ENCODE measurements around the gene HOXB7.

- TF ChIP-seq CTCF (CRISPR knock-in tag; IDR thresholded peaks at IDR 0.05) (no peak), IKZF1 (IDR thresholded peaks at IDR 0.05) (no peak), KDM5A (IDR thresholded peaks at IDR 0.05; ENCODE audit: borderline replicate concordance, low read length) (no peak), SRY (CRISPR knock-in tag; IDR thresholded peaks at IDR 0.05) (no peak), ETV6 (CRISPR knock-in tag; conservative IDR thresholded peaks at IDR 0.05) (no peak), ZNF775 (CRISPR knock-in tag; IDR thresholded peaks at IDR 0.05; ENCODE audit: borderline replicate concordance) (no peak), TOE1 (CRISPR knock-in tag; IDR thresholded peaks at IDR 0.05) (no peak), ZNF224 (CRISPR knock-in tag; IDR thresholded peaks at IDR 0.05) (no peak), ZNF225 (CRISPR knock-in tag; IDR thresholded peaks at IDR 0.05) (no peak), ARHGAP35 (CRISPR knock-in tag; IDR thresholded peaks at IDR 0.05; ENCODE audit: borderline replicate concordance) (no peak), ZNF780A (CRISPR knock-in tag; IDR thresholded peaks at IDR 0.05) (no peak), HDAC6 (IDR thresholded peaks at IDR 0.05; ENCODE audit: low read depth, low read length) (no peak), ZNF326 (CRISPR knock-in tag; IDR thresholded peaks at IDR 0.05; ENCODE audit: borderline replicate concordance) (no peak)
Observed at GRCh38 chr17:48582750-48583069, 28.1 kb downstream of the HOXB7 start.

Measured in HepG2 (cell line).